EH (cell line): Measurements from ENCODE around the gene C1QA.
"Not testable (repeated sequence)": the region's sequence is repeated elsewhere in the genome, so short reads cannot be mapped to it uniquely, and the experiment has no call there.

Source experiments
- DNase-seq: peaks from one replicate; pipeline ENCODE4 v3.0.0-alpha.2; 2015; ENCODE audit warnings: low read depth

C1QA gene

GRCh38 chr1:22641247-22641646 is 4.8 kb downstream of the C1QA start:
- DNase-seq = no peak

GRCh38 chr1:22641906-22642636 is 5.6 kb downstream of the C1QA start:
- DNase-seq = peak; percentile 62

- DNase-seq = no peak
Measured at GRCh38 chr1:22643381-22643780, 7.0 kb downstream of the C1QA start, which contains the start of gene C1QC. C1QC (plus strand) TSS chr1:22643633; CDS start chr1:22644024, 391 bp downstream.

GRCh38 chr1:22643928-22644327 is 7.5 kb downstream of the C1QA start:
- no peak for DNase-seq

- DNase-seq = no peak
Measured at GRCh38 chr1:22645931-22646330, 9.5 kb downstream of the C1QA start.

- DNase-seq = peak; percentile 21
Measured at GRCh38 chr1:22646384-22646783, 10.0 kb downstream of the C1QA start.

GRCh38 chr1:22650089-22650693 is 13.8 kb downstream of the C1QA start:
- DNase-seq = no peak

- no peak for DNase-seq
Measured at GRCh38 chr1:22651941-22652856, 15.8 kb downstream of the C1QA start.

- no peak for DNase-seq
Measured at GRCh38 chr1:22652881-22653316, 16.5 kb downstream of the C1QA start, which contains the start of gene C1QB. C1QB (plus strand) TSS chr1:22653236; CDS start chr1:22659463, 6,227 bp downstream.

GRCh38 chr1:22654692-22655091 is 18.3 kb downstream of the C1QA start:
- no peak for DNase-seq

- no peak for DNase-seq
Measured at GRCh38 chr1:22658385-22659163, 22.1 kb downstream of the C1QA start.

- no peak for DNase-seq
Measured at GRCh38 chr1:22660716-22661241, 24.4 kb downstream of the C1QA start.

GRCh38 chr1:22661880-22662279 is 25.5 kb downstream of the C1QA start:
- DNase-seq = no peak

- DNase-seq = peak; percentile 23
Measured at GRCh38 chr1:22662318-22662717, 25.9 kb downstream of the C1QA start.

- DNase-seq = no peak
Measured at GRCh38 chr1:22662986-22663408, 26.6 kb downstream of the C1QA start.

GRCh38 chr1:22665752-22666151 is 29.3 kb downstream of the C1QA start:
- peak; percentile 42 for DNase-seq

- no peak for DNase-seq
Measured at GRCh38 chr1:22666412-22666811, 30.0 kb downstream of the C1QA start.

GRCh38 chr1:22668840-22669239 is 32.4 kb downstream of the C1QA start:
- not testable (repeated sequence) for DNase-seq

GRCh38 chr1:22670352-22670975 is 34.0 kb downstream of the C1QA start:
- DNase-seq = no peak

GRCh38 chr1:22671999-22672398 is 35.6 kb downstream of the C1QA start:
- DNase-seq = no peak
